Neural cell (in vitro differentiated cells): ENCODE measurements around the gene WNT6. TPM values are rescaled to one million over a fixed set of nuclear protein-coding genes. Genes with fewer than 3 reads are reported as not detected.

ENCODE experiments used
- H2AFZ ChIP-seq: fragments of 200-600, 300-800 bp; sonication (generic), shearing (Covaris generic); 2 replicates; pipeline ENCODE4 v1.6.0; 2014; ENCODE audit warnings: low read depth, mild to moderate bottlenecking, antibody characterized with exemption, low read length, moderate library complexity
- H3F3A ChIP-seq: fragments of 200-600 bp; shearing (Covaris generic); 2 replicates; pipeline ENCODE4 v1.6.1; 2016; ENCODE audit warnings: mild to moderate bottlenecking, moderate library complexity, mixed read lengths, antibody characterized with exemption, low read length; ENCODE audit not compliant: insufficient read depth, poor library complexity, severe bottlenecking
- H3K27ac ChIP-seq: fragments of 200-600, 300-800 bp; sonication (generic), shearing (Covaris generic); 2 replicates; pipeline ENCODE4 v1.5.1; 2014; ENCODE audit warnings: mild to moderate bottlenecking, low read length, moderate library complexity
- H3K27me3 ChIP-seq: fragments of 300-800, 200-600 bp; sonication (generic), shearing (Covaris generic); 2 replicates; pipeline ENCODE4 v1.6.0; 2014; ENCODE audit warnings: mild to moderate bottlenecking, low read depth, low read length, moderate library complexity; ENCODE audit not compliant: insufficient read depth
- H3K36me3 ChIP-seq: fragments of 300-800, 200-600 bp; sonication (generic), shearing (Covaris generic); 2 replicates; pipeline ENCODE4 v1.5.1; 2014; ENCODE audit warnings: mild to moderate bottlenecking, antibody characterized with exemption, low read length, moderate library complexity; ENCODE audit not compliant: insufficient read depth
- H3K4me2 ChIP-seq: fragments of 300-800, 200-600 bp; sonication (generic), shearing (Covaris generic); 2 replicates; pipeline ENCODE4 v1.6.0; 2014; ENCODE audit warnings: mild to moderate bottlenecking, low read length
- H3K4me3 ChIP-seq: fragments of 300-800, 200-600 bp; sonication (generic), shearing (Covaris generic); 2 replicates; pipeline ENCODE4 v1.5.1; 2014; ENCODE audit warnings: mild to moderate bottlenecking, low read length, moderate library complexity
- H3K79me2 ChIP-seq: fragments of 200-600 bp; shearing (Covaris generic); replicated peaks from 2 replicates; pipeline ENCODE4 v1.6.0; 2014; ENCODE audit warnings: mild to moderate bottlenecking, low read length, moderate library complexity; ENCODE audit not compliant: insufficient read depth
- H3K9ac ChIP-seq: fragments of 300-800, 200-600 bp; sonication (generic), shearing (Covaris generic); 2 replicates; pipeline ENCODE4 v1.6.1; 2016; ENCODE audit warnings: mild to moderate bottlenecking, low read length, mixed read lengths
- H3K9me2 ChIP-seq: fragments of 200-600 bp; shearing (Covaris generic); 2 replicates; pipeline ENCODE4 v1.6.1; 2016; ENCODE audit warnings: mild to moderate bottlenecking, low read length, mixed read lengths; ENCODE audit not compliant: insufficient read depth
- H3K9me3 ChIP-seq: fragments of 200-600, 300-800 bp; sonication (generic), shearing (Covaris generic); 2 replicates; pipeline ENCODE4 v1.6.1; 2016; ENCODE audit warnings: mild to moderate bottlenecking, mixed run types, low read length, moderate library complexity, mixed read lengths
- H4K20me1 ChIP-seq: fragments of 200-600 bp; shearing (Covaris generic); 2 replicates; pipeline ENCODE4 v1.6.1; 2016; ENCODE audit warnings: mild to moderate bottlenecking, mixed run types; ENCODE audit not compliant: insufficient read depth
- EP300 ChIP-seq: fragments of 450-650 bp; conservative IDR thresholded peaks from 2 replicates; pipeline ENCODE4 v1.6.1; 2014; ENCODE audit warnings: antibody characterized with exemption, mild to moderate bottlenecking, moderate library complexity; ENCODE audit not compliant: poor library complexity, severe bottlenecking
- EZH2 ChIP-seq: fragments of 200-600, 300-800 bp; shearing (Covaris generic), sonication (generic); IDR thresholded peaks from 2 replicates; pipeline ENCODE4 v1.6.1; 2014; ENCODE audit warnings: antibody characterized with exemption, low read length, borderline replicate concordance, mild to moderate bottlenecking; ENCODE audit not compliant: insufficient read depth, poor library complexity, severe bottlenecking
- MXI1 ChIP-seq: fragments of 450-650 bp; conservative IDR thresholded peaks from 2 replicates; pipeline ENCODE4 v1.6.1; 2014; ENCODE audit warnings: antibody characterized with exemption, mild to moderate bottlenecking; ENCODE audit not compliant: poor library complexity, severe bottlenecking
- POLR2AphosphoS5 ChIP-seq: IDR thresholded peaks from 2 replicates; pipeline ENCODE4 v1.6.1; 2012
- RAD21 ChIP-seq: fragments of 450-650 bp; conservative IDR thresholded peaks from 2 replicates; pipeline ENCODE4 v1.6.1; 2014; ENCODE audit warnings: antibody characterized with exemption, mild to moderate bottlenecking, moderate library complexity
- SMC3 ChIP-seq: fragments of 450-650 bp; conservative IDR thresholded peaks from 2 replicates; pipeline ENCODE4 v1.6.1; 2014; ENCODE audit warnings: antibody characterized with exemption, mild to moderate bottlenecking, moderate library complexity; ENCODE audit not compliant: poor library complexity
- TAF1 ChIP-seq: IDR thresholded peaks from 2 replicates; pipeline ENCODE4 v1.6.1; 2012; ENCODE audit warnings: low read depth
- polyA plus RNA-seq: library from polyadenylated mRNA; depleted of rRNA; stranded (reverse); fragments of >200 nt; gene quantifications from 2 replicates; pipeline ENCODE4 v1.2.3, GENCODE V29; 2014
- TF ChIP-seq, protein P1 (sequence below): IDR thresholded peaks from 2 replicates; pipeline ENCODE4 v1.6.1; 2012; ENCODE audit warnings: borderline replicate concordance
- TF ChIP-seq, protein P2 (sequence below): fragments of 450-650 bp; IDR thresholded peaks from 2 replicates; pipeline ENCODE4 v1.5.1; 2014; ENCODE audit warnings: antibody characterized with exemption, mild to moderate bottlenecking, moderate library complexity; ENCODE audit not compliant: poor library complexity, severe bottlenecking

Gene WNT6
- polyA plus RNA-seq, 1 donor from 2014 or later, result not detected

DNA sequence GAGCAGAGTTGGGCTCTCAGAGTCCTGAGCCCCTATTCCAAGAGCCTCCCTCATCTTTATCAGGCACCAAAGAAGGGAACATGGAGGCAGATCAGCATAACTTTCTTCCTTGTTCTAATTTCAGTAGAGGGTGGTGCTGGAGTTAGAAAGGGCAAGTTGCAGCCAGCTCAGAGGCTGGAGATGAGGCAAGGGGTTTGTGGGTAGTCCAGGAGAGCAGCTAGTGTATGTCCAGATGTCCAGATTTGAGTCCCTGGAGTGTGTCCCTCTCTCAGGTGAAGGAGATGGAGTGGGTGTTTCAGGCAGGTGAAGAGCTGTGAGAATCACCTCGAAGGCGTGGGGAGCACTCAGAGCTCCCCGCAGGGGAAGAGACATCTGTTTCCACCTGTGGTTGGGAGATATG lies 27.5 kb upstream of the WNT6 start:
- no peak overlapping the region for H3K4me3 ChIP-seq
- TF ChIP-seq SMC3 (no peak), TAF1 (no peak), EP300 (no peak), POLR2AphosphoS5 (no peak), MXI1 (no peak), EZH2 (no peak), RAD21 (no peak)
- TF ChIP-seq, protein P1, sequence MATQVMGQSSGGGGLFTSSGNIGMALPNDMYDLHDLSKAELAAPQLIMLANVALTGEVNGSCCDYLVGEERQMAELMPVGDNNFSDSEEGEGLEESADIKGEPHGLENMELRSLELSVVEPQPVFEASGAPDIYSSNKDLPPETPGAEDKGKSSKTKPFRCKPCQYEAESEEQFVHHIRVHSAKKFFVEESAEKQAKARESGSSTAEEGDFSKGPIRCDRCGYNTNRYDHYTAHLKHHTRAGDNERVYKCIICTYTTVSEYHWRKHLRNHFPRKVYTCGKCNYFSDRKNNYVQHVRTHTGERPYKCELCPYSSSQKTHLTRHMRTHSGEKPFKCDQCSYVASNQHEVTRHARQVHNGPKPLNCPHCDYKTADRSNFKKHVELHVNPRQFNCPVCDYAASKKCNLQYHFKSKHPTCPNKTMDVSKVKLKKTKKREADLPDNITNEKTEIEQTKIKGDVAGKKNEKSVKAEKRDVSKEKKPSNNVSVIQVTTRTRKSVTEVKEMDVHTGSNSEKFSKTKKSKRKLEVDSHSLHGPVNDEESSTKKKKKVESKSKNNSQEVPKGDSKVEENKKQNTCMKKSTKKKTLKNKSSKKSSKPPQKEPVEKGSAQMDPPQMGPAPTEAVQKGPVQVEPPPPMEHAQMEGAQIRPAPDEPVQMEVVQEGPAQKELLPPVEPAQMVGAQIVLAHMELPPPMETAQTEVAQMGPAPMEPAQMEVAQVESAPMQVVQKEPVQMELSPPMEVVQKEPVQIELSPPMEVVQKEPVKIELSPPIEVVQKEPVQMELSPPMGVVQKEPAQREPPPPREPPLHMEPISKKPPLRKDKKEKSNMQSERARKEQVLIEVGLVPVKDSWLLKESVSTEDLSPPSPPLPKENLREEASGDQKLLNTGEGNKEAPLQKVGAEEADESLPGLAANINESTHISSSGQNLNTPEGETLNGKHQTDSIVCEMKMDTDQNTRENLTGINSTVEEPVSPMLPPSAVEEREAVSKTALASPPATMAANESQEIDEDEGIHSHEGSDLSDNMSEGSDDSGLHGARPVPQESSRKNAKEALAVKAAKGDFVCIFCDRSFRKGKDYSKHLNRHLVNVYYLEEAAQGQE, result no peak
- TF ChIP-seq, protein P2, sequence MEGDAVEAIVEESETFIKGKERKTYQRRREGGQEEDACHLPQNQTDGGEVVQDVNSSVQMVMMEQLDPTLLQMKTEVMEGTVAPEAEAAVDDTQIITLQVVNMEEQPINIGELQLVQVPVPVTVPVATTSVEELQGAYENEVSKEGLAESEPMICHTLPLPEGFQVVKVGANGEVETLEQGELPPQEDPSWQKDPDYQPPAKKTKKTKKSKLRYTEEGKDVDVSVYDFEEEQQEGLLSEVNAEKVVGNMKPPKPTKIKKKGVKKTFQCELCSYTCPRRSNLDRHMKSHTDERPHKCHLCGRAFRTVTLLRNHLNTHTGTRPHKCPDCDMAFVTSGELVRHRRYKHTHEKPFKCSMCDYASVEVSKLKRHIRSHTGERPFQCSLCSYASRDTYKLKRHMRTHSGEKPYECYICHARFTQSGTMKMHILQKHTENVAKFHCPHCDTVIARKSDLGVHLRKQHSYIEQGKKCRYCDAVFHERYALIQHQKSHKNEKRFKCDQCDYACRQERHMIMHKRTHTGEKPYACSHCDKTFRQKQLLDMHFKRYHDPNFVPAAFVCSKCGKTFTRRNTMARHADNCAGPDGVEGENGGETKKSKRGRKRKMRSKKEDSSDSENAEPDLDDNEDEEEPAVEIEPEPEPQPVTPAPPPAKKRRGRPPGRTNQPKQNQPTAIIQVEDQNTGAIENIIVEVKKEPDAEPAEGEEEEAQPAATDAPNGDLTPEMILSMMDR, result no peak
- peaks cover 7% of the 10 kb centered on the region for H3K27me3 ChIP-seq
- no peaks in the 10 kb centered on the region for H3K9me2 ChIP-seq
- no peak overlapping the region for H3K4me2 ChIP-seq
- H3K79me2 ChIP-seq, result no peaks in the 10 kb centered on the region
- H2AFZ ChIP-seq, result no peak overlapping the region
- no peak overlapping the region for H3K27ac ChIP-seq
- H3K9me3 ChIP-seq, result no peaks in the 10 kb centered on the region
- no peak overlapping the region for H3K9ac ChIP-seq
- no peaks in the 10 kb centered on the region for H4K20me1 ChIP-seq
- H3K36me3 ChIP-seq, result no peaks in the 10 kb centered on the region
- H3F3A ChIP-seq, result no peaks in the 10 kb centered on the region

DNA sequence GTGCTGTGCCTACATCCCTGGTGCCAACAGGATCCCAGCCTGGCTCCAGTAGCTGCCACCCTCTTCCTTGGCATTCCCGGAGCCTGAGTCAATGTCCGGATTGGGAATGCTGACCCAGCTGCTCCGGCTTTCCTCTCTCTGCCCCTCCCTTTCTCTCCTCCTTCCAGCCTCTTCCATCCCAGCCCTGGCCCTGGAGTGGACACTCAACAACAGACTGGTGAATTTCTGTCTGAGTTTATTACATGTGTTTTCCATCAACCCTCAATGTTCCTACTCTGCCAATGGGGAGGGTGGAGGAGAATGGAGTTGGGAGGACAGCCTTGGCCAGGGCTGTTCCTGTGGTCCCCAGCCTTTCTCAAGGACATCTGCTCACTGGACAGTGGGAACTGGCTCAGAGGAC lies 27.1 kb upstream of the WNT6 start:
- Histone ChIP-seq H3K9me2 (no peaks in the 10 kb centered on the region), H3K79me2 (no peaks in the 10 kb centered on the region), H2AFZ (no peak overlapping the region), H3K27ac (no peak overlapping the region), H3F3A (no peaks in the 10 kb centered on the region), H3K9ac (no peak overlapping the region), H3K4me2 (no peak overlapping the region), H3K4me3 (no peak overlapping the region), H4K20me1 (no peaks in the 10 kb centered on the region), H3K9me3 (no peaks in the 10 kb centered on the region), H3K36me3 (no peaks in the 10 kb centered on the region), H3K27me3 (peaks cover 7% of the 10 kb centered on the region)
- no peak for TF ChIP-seq POLR2AphosphoS5
- TF ChIP-seq, protein P1, result no peak
- no peak for TF ChIP-seq SMC3
- TF ChIP-seq TAF1, result no peak
- no peak for TF ChIP-seq EZH2
- TF ChIP-seq, protein P2, result no peak
- TF ChIP-seq MXI1, result no peak
- no peak for TF ChIP-seq RAD21
- no peak for TF ChIP-seq EP300
